Ovary (tissue), 9 donors: Measurements from ENCODE around the gene KLHL24. TPM values are rescaled to one million over a fixed set of nuclear protein-coding genes. Genes with fewer than 3 reads are reported as not detected.
"Not testable (repeated sequence)": the region's sequence is repeated elsewhere in the genome, so short reads cannot be mapped to it uniquely, and the experiment has no call there.

Source experiments
- DNase-seq, 5 donors: peaks; one replicate each; pipeline ENCODE4 v3.0.0-alpha.2; 2019 to 2020
- H3K27ac ChIP-seq, 2 donors: fragments of 200-600 bp; one replicate each; pipeline versions ENCODE4 v1.5.1 to v1.8.0; 2019 to 2022
- H3K27me3 ChIP-seq: fragments of 200-600 bp; one replicate; pipeline ENCODE4 v1.8.0; 2022
- H3K36me3 ChIP-seq: fragments of 200-600 bp; sonication (generic); one replicate; pipeline ENCODE4 v1.5.1; 2019
- H3K4me1 ChIP-seq: one replicate; pipeline ENCODE4 v1.8.1; 2013; ENCODE audit warnings: mild to moderate bottlenecking, moderate library complexity; ENCODE audit not compliant: insufficient read depth
- H3K4me3 ChIP-seq: fragments of 200-600 bp; sonication (generic); one replicate; pipeline ENCODE4 v1.5.1; 2017
- H3K9me3 ChIP-seq, 2 donors: fragments of 200-600 bp in 1 of 2; sonication (generic) in 1 of 2; one replicate each; pipeline versions ENCODE4 v1.5.1 to v1.8.1; 2013 to 2019; ENCODE audit warnings: mild to moderate bottlenecking in 1 of 2, moderate library complexity in 1 of 2
- CTCF ChIP-seq, 3 donors: fragments of 450-650 bp in 2 of 3; fragments of 200-600 bp in 1 of 3; IDR thresholded peaks; one replicate each; pipeline versions ENCODE4 v1.5.1 to v1.8.0; 2016 to 2022; ENCODE audit warnings: antibody characterized with exemption in 3 of 3, mild to moderate bottlenecking in 1 of 3
- EP300 ChIP-seq: sonication (generic); formaldehyde crosslinking; IDR thresholded peaks from one replicate; pipeline ENCODE4 v1.6.1; 2017; ENCODE audit warnings: antibody characterized with exemption
- POLR2A ChIP-seq: fragments of 450-650 bp; IDR thresholded peaks from one replicate; pipeline ENCODE4 v1.6.1; 2017; ENCODE audit warnings: antibody characterized with exemption, mild to moderate bottlenecking, moderate library complexity
- WGBS, 3 donors: extraction: QIAGEN DNeasy Blood & Tissue Kit in 1 of 3; methylation state at CpG; one replicate each; pipeline versions ENCODE4 v1.1.5 to v1.1.7; 2013 to 2017; 5-methylcytosine and 5-hydroxymethylcytosine counted together
- intact Hi-C, 4 donors: fragments of 100-400 bp; cut with DNase I; formaldehyde crosslinking; loops; one replicate each; pipeline versions ENCODE4 v1.11.0 to v1.15.1; 2022 to 2023
- polyA plus RNA-seq, 2 donors: library from polyadenylated mRNA; stranded (reverse); fragments of 200-250 nt in 1 of 2; fragments of 350-450 nt in 1 of 2; fragmentation: Illumina TruSeq in 1 of 2; extraction: RNeasy Lipid Tissue Mini Kit (QIAGEN cat#74804) in 1 of 2; gene quantifications; one replicate each; pipeline ENCODE4 v1.2.3, GENCODE V29; 2013 to 2014
- total RNA-seq, 7 donors: library from RNA; depleted of rRNA in 2 of 7; stranded (reverse); fragments of >200 nt in 2 of 7; fragmentation: NEBNext Ultra II Directional in 3 of 7; extraction: Animal tissue kit (Norgen Biotek cat#: 25700) in 3 of 7; gene quantifications; one replicate each; pipeline versions ENCODE4 v1.1.0 to v1.2.4, GENCODE V29; 2016 to 2023
- donor health status: DM: no; HTN: no; CAD: no; lungs with moderate emphysema.
- donor health status: DM: no; HTN: no; CAD: no.
- donor health status: Bipolar disorder and iron deficiency.
- donor health status: DM: yes; HTN: yes; CAD: no.
- donor health status: DM: no; HTN: no; CAD: no.
- donor health status: DM: yes; HTN: yes; CAD: no.

KLHL24 gene
- total and polyA plus RNA-seq, 9 donors = 17.7 to 135 (median 70.7) TPM

GRCh38 chr3:183620252-183620628 is 15.2 kb upstream of the KLHL24 start:
- Histone ChIP-seq H3K27me3 (no peaks in the 10 kb centered on the region), H3K4me1 (no peaks in the 10 kb centered on the region), H3K9me3 (no peaks in the 10 kb centered on the region), H3K36me3 (no peaks in the 10 kb centered on the region), H3K4me3 (no peak overlapping the region), H3K27ac (no peak overlapping the region)
- intact Hi-C loops = no loop called here
- no peak for TF ChIP-seq EP300
- TF ChIP-seq POLR2A = no peak
- no peak for TF ChIP-seq CTCF (IDR thresholded peaks at IDR 0.05)
- no peak for DNase-seq
- 77 to 88% (median 87%) methylated on average over 1 of the region's 1 CpG for WGBS, 3 donors

- DNase-seq, H3K4me1 ChIP-seq, H3K36me3 ChIP-seq, H3K27me3 ChIP-seq, H3K27ac ChIP-seq, H3K9me3 ChIP-seq, H3K4me3 ChIP-seq, intact Hi-C loops: not testable (repeated sequence)
- WGBS, 3 donors = 79 to 82% (median 81%) methylated on average over 2 of the region's 2 CpGs
These were observed 12.9 kb upstream of the KLHL24 start for GRCh38 chr3:183622473-183622872.

GRCh38 chr3:183626877-183627594 is 8.4 kb upstream of the KLHL24 start:
- Histone ChIP-seq H3K4me1 (no peaks in the 10 kb centered on the region), H3K9me3 (no peaks in the 10 kb centered on the region), H3K36me3 (no peaks in the 10 kb centered on the region), H3K27me3 (no peaks in the 10 kb centered on the region), H3K4me3 (no peak overlapping the region), H3K27ac (no peak overlapping the region)
- intact Hi-C loops = no loop called here
- no peak for TF ChIP-seq CTCF (IDR thresholded peaks at IDR 0.05)
- no peak for TF ChIP-seq POLR2A
- no peak for TF ChIP-seq EP300
- 70 to 77% (median 76%) methylated on average over 8 of the region's 8 CpGs for WGBS, 3 donors
- no peak for DNase-seq

- intact Hi-C loops = loop anchor here in 1 of 4 donors (10.0 kb wide), 1 partner anchor 685 kb away; the partner anchor contains the start of gene EIF4G1
- H3K36me3 ChIP-seq = no peaks in the 10 kb centered on the region
- 87 to 93% (median 88%) methylated on average over 3 of the region's 3 CpGs for WGBS, 3 donors
- H3K27me3 ChIP-seq = no peaks in the 10 kb centered on the region
- no peak for TF ChIP-seq CTCF (IDR thresholded peaks at IDR 0.05)
- H3K4me3 ChIP-seq = no peak overlapping the region
- no peak overlapping the region for H3K27ac ChIP-seq
- no peaks in the 10 kb centered on the region for H3K9me3 ChIP-seq
- H3K4me1 ChIP-seq = no peaks in the 10 kb centered on the region
- DNase-seq = no peak
These were observed 5.7 kb upstream of the KLHL24 start for GRCh38 chr3:183629546-183630301.

- no peaks in the 10 kb centered on the region for H3K36me3 ChIP-seq
- no peak overlapping the region for H3K4me3 ChIP-seq
- H3K27me3 ChIP-seq = no peaks in the 10 kb centered on the region
- TF ChIP-seq POLR2A = no peak
- TF ChIP-seq EP300 = no peak
- TF ChIP-seq CTCF (IDR thresholded peaks at IDR 0.05) = no peak
- no peak for DNase-seq
- no peaks in the 10 kb centered on the region for H3K9me3 ChIP-seq
- intact Hi-C loops = loop anchor here in 1 of 4 donors (10.0 kb wide), 1 partner anchor 683 kb away; the partner anchor contains the start of gene EIF4G1
- H3K27ac ChIP-seq = no peak overlapping the region
- H3K4me1 ChIP-seq = no peaks in the 10 kb centered on the region
These were observed 3.7 kb upstream of the KLHL24 start for GRCh38 chr3:183631715-183632114.

- not testable (repeated sequence) for H3K36me3 ChIP-seq, H3K4me3 ChIP-seq, H3K27ac ChIP-seq, DNase-seq, H3K27me3 ChIP-seq, H3K4me1 ChIP-seq, H3K9me3 ChIP-seq
- 94 to 96% (median 95%) methylated on average over 8 of the region's 8 CpGs for WGBS, 3 donors
- intact Hi-C loops = loop anchor here in 1 of 4 donors (10.0 kb wide), 1 partner anchor 682 kb away; the partner anchor contains the start of gene EIF4G1
These were observed 2.7 kb upstream of the KLHL24 start for GRCh38 chr3:183632725-183633124.
